Sigmoid colon (tissue), 7 donors: Measurements from ENCODE around the gene PALM. TPM values are rescaled to one million over a fixed set of nuclear protein-coding genes. Genes with fewer than 3 reads are reported as not detected.

Source experiments
- DNase-seq: peaks from one replicate; pipeline ENCODE4 v3.0.0-alpha.2; 2019
- H3K27ac ChIP-seq, 4 donors: fragments of 200-600 bp; sonication (generic); one replicate each; pipeline ENCODE4 v1.5.1; 2016 to 2019; ENCODE audit warnings: mild to moderate bottlenecking in 1 of 4
- H3K27me3 ChIP-seq, 3 donors: fragments of 200-600 bp; sonication (generic); one replicate each; pipeline ENCODE4 v1.5.1; 2019; ENCODE audit warnings: mild to moderate bottlenecking in 1 of 3
- H3K36me3 ChIP-seq, 4 donors: fragments of 200-600 bp; sonication (generic); one replicate each; pipeline ENCODE4 v1.5.1; 2016 to 2019
- H3K4me1 ChIP-seq, 4 donors: fragments of 200-600 bp; sonication (generic); one replicate each; pipeline ENCODE4 v1.5.1; 2017 to 2019
- H3K4me3 ChIP-seq, 4 donors: fragments of 200-600 bp; sonication (generic); one replicate each; pipeline ENCODE4 v1.5.1; 2017 to 2019; ENCODE audit warnings: mild to moderate bottlenecking in 2 of 4, moderate library complexity in 1 of 4
- H3K9me3 ChIP-seq, 4 donors: fragments of 200-600 bp in 3 of 4; sonication (generic) in 3 of 4; one replicate each; pipeline versions ENCODE4 v1.5.1 to v1.6.1; 2013 to 2019
- CTCF ChIP-seq, 4 experiments: fragments of 450-650 bp in 3 of 4; fragments of 200-600 bp in 1 of 4; IDR thresholded peaks; one replicate each; pipeline ENCODE4 v1.5.1; 2016 to 2019; ENCODE audit warnings: antibody characterized with exemption in 4 of 4, mild to moderate bottlenecking in 3 of 4, moderate library complexity in 2 of 4
- EP300 ChIP-seq, 4 donors: sonication (generic); formaldehyde crosslinking; IDR thresholded peaks; one replicate each; pipeline ENCODE4 v1.6.1; 2017; ENCODE audit warnings: antibody characterized with exemption in 4 of 4
- POLR2A ChIP-seq, 2 donors: fragments of 450-650 bp; IDR thresholded peaks; one replicate each; pipeline ENCODE4 v1.6.1; 2016; ENCODE audit warnings: antibody characterized with exemption in 2 of 2, mild to moderate bottlenecking in 2 of 2, moderate library complexity in 2 of 2
- POLR2AphosphoS5 ChIP-seq, 4 donors: sonication (generic); formaldehyde crosslinking; IDR thresholded peaks; one replicate each; pipeline ENCODE4 v1.6.1; 2017; ENCODE audit warnings: antibody characterized with exemption in 4 of 4
- WGBS, 2 donors: extraction: QIAGEN DNeasy Blood & Tissue Kit; methylation state at CpG; one replicate each; pipeline ENCODE4 v1.1.7; 2013; 5-methylcytosine and 5-hydroxymethylcytosine counted together
- intact Hi-C: fragments of 100-400 bp; cut with DNase I; formaldehyde crosslinking; loops from one replicate; pipeline ENCODE4 v1.15.1; 2023
- polyA plus RNA-seq, 3 donors: library from polyadenylated mRNA; stranded (reverse); fragments of 200-250 nt; gene quantifications; one replicate each; pipeline ENCODE4 v1.2.3, GENCODE V29; 2013
- total RNA-seq, 4 donors: library from RNA; depleted of rRNA; stranded (reverse); fragments of >200 nt; gene quantifications; one replicate each; pipeline ENCODE4 v1.1.0, GENCODE V29; 2016
- donor health status: healthy with polysubstance abuse.
- donor health status: Bipolar disorder and iron deficiency.
- donor health status: healthy.

The PALM gene
- total and polyA plus RNA-seq, 7 donors: 3.0 to 91.4 (median 30.4) TPM

- peaks cover 0 to 27% (median 7%) of the 10 kb centered on the region in 3 donors for H3K27me3 ChIP-seq
- H3K27ac ChIP-seq: no peak overlapping the region
- TF ChIP-seq CTCF (IDR thresholded peaks at IDR 0.05) (no peak), POLR2A (IDR thresholded peaks at IDR 0.05) (no peak)
- no peaks in the 10 kb centered on the region for H3K4me1 ChIP-seq
- 80 to 83% methylated on average over 14 of the region's 14 CpGs for WGBS, 2 donors
- peaks cover 0 to 19% (median 8%) of the 10 kb centered on the region in 4 donors for H3K36me3 ChIP-seq
- H3K9me3 ChIP-seq: peaks cover 0 to 5% (median 4%) of the 10 kb centered on the region in 4 donors
- H3K4me3 ChIP-seq: no peak overlapping the region
- no peak for DNase-seq
- intact Hi-C loops: no loop called here
Observed at GRCh38 chr19:749811-750210, 41.1 kb downstream of the PALM start.

- Histone ChIP-seq H3K4me1 (no peaks in the 10 kb centered on the region), H3K9me3 (peaks cover 0 to 5% (median 4%) of the 10 kb centered on the region in 4 donors), H3K27ac (peak within 1 kb of the TSS in 3 of 4 donors; percentile 10 to 64 (median 52)), H3K4me3 (peak within 1 kb of the TSS in 1 of 4 donors; percentile 12), H3K36me3 (peaks cover 0 to 19% (median 8%) of the 10 kb centered on the region in 4 donors), H3K27me3 (peaks cover 0 to 27% (median 7%) of the 10 kb centered on the region in 3 donors)
- no peak for DNase-seq
- WGBS, 2 donors: 13 to 62% methylated on average over 31 of the region's 31 CpGs
- intact Hi-C loops: no loop called here
- TF ChIP-seq POLR2AphosphoS5 (IDR thresholded peaks at IDR 0.05): peak in 1 of 4 donors; percentile 34
- no peak for TF ChIP-seq CTCF (IDR thresholded peaks at IDR 0.05)
- TF ChIP-seq POLR2A (IDR thresholded peaks at IDR 0.05): peak in 1 of 2 donors; percentile 60
- TF ChIP-seq EP300 (IDR thresholded peaks at IDR 0.05): no peak
Observed at GRCh38 chr19:750640-751423, 42.1 kb downstream of the PALM start, which contains the start of gene MISP. Gene MISP, plus strand, starts transcription at chr19:751112. Its CDS starts 5,835 bp downstream, at chr19:756947.

- no peak for TF ChIP-seq POLR2AphosphoS5 (IDR thresholded peaks at IDR 0.05)
- peak in 1 of 2 donors; percentile 42 for TF ChIP-seq POLR2A (IDR thresholded peaks at IDR 0.05)
- TF ChIP-seq EP300 (IDR thresholded peaks at IDR 0.05): no peak
- no peak for DNase-seq
- H3K4me1 ChIP-seq: no peaks in the 10 kb centered on the region
- 10 to 57% methylated on average over 30 of the region's 30 CpGs for WGBS, 2 donors
- H3K36me3 ChIP-seq: peaks cover 0 to 11% (median 4%) of the 10 kb centered on the region in 4 donors
- peaks cover 0 to 5% (median 4%) of the 10 kb centered on the region in 4 donors for H3K9me3 ChIP-seq
- H3K27me3 ChIP-seq: peaks cover 0 to 27% (median 7%) of the 10 kb centered on the region in 3 donors
- intact Hi-C loops: no loop called here
- H3K27ac ChIP-seq: peak overlapping the region; percentile 10 to 64 (median 58)
- peak overlapping the region in 1 of 4 donors; percentile 12 for H3K4me3 ChIP-seq
Observed at GRCh38 chr19:751501-752341, 43.0 kb downstream of the PALM start.

GRCh38 chr19:752652-753517 lies 44.1 kb downstream of the PALM start:
- peak overlapping the region; percentile 52 to 64 (median 60) for H3K27ac ChIP-seq
- H3K4me1 ChIP-seq: no peaks in the 10 kb centered on the region
- H3K27me3 ChIP-seq: peaks cover 0 to 27% (median 7%) of the 10 kb centered on the region in 3 donors
- no peak overlapping the region for H3K4me3 ChIP-seq
- H3K36me3 ChIP-seq: peaks cover 0 to under 1% (median 0%) of the 10 kb centered on the region in 4 donors
- 7 to 41% methylated on average over 39 of the region's 39 CpGs for WGBS, 2 donors
- peak; percentile 82 for DNase-seq
- TF ChIP-seq POLR2AphosphoS5 (IDR thresholded peaks at IDR 0.05) (peak in 1 of 4 donors; percentile 20), POLR2A (IDR thresholded peaks at IDR 0.05) (no peak)
- intact Hi-C loops: no loop called here
- peaks cover 0 to under 1% (median 0%) of the 10 kb centered on the region in 4 donors for H3K9me3 ChIP-seq

GRCh38 chr19:754530-754929 lies 45.8 kb downstream of the PALM start:
- Histone ChIP-seq H3K4me1 (no peaks in the 10 kb centered on the region), H3K9me3 (peaks cover 0 to 9% (median 2%) of the 10 kb centered on the region in 4 donors), H3K4me3 (no peak overlapping the region), H3K27ac (no peak overlapping the region), H3K36me3 (no peaks in the 10 kb centered on the region), H3K27me3 (peaks cover 0 to 27% (median 7%) of the 10 kb centered on the region in 3 donors)
- DNase-seq: no peak
- 61 to 83% methylated on average over 9 of the region's 9 CpGs for WGBS, 2 donors
- intact Hi-C loops: no loop called here
- TF ChIP-seq EP300 (IDR thresholded peaks at IDR 0.05) (no peak), POLR2A (IDR thresholded peaks at IDR 0.05) (no peak), CTCF (IDR thresholded peaks at IDR 0.05) (no peak), POLR2AphosphoS5 (IDR thresholded peaks at IDR 0.05) (no peak)
